HG03342 (cell line): ENCODE data around the gene VCAN.
A peak's percentile ranks its signal among the peaks of the same experiment; 100 is the strongest.

ENCODE experiments used
- ATAC-seq: cut with Tn5 transposase; IDR thresholded peaks from one replicate; pipeline ENCODE4 v1.9.1; 2021; ENCODE audit warnings: mild to moderate bottlenecking, moderate library complexity; ENCODE audit not compliant: unreplicated experiment

VCAN gene

DNA sequence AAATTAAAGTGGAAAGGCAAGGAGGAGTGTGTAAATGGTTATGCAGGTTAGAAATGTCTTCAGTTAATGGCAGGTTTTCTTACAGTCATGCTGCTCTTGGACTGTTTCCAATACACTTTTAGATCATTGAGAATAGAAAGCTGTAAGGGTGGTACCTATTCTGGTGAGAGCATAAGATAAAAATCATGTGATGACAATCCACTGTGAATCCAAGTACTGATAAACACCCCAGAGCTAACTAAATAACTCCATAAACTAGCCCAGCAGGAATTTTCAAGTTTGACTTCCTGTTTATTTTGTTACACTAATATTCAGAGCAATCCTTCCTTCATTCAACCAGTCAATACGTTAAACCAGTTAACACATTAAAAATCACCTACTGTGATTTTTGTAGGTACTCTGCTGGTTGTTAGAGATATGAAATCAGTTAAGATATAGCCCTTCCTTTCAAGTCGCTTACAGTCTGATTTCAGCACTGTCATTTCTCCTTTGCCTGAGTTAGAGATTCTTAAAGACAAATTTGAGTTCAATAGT lies 22.6 kb downstream of the VCAN start:
- ATAC-seq, result no peak

DNA sequence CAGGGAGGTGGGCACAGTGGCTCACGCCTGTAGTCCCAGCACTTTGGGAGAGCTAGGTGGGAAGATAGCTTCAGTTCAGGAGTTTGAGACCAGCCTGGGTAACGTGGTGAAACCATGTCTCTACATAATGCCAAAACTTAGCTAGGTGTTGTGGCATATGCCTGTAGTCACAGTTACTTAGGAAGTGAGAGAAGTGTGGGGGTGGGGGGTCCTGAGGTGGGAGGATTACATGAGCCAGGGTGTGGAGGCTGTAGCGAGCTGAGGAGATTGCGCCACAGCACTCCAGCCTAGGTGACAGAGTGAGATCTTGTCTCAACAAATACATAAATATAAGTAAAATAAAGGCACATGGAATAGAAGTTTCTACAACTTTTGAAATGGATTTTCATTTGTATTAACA lies 23.1 kb downstream of the VCAN start:
- no peak for ATAC-seq

- ATAC-seq, result no peak
Observed at GRCh38 chr5:83496626-83497025, 25.1 kb downstream of the VCAN start.

DNA sequence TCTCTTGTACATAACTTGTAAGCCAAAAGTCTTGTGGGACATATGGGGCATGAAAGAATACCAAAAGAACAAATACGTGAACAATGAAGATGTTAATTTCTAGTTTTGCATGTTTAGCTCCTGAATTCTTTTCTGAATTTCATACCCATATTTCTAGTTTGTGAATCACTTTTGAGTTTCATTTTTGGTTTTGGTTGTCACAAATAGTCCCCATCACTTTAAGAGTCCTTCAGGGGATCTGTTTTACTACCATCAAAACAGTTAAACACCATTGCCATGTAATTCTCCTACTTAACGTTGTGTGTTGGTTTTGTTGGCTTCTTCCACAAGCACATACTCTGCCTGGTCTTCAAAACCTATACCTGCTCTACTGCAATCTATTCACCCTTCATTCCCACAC lies 27.0 kb downstream of the VCAN start:
- ATAC-seq, result peak; percentile 76

DNA sequence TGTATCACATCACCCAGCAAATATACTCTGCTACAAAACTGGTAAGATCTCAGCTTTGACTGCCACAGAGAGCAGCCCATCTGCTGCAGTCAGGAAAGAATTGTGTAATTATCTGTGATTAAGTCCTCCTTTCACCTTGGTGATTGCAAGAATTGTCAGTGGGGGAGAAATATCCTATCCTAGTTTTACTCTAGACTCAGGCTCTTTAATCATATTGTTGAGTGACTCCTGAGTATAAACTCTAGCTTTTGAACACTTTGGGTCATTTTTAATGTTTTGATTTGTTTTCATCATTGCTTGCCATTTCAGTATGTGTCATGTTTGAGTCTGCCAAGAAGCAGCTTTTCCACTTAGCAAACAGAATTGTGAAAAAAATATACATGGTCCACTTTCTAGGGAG lies 32.1 kb downstream of the VCAN start:
- ATAC-seq, result no peak

- ATAC-seq, result no peak
Observed at GRCh38 chr5:83507431-83507830, 35.9 kb downstream of the VCAN start.

DNA sequence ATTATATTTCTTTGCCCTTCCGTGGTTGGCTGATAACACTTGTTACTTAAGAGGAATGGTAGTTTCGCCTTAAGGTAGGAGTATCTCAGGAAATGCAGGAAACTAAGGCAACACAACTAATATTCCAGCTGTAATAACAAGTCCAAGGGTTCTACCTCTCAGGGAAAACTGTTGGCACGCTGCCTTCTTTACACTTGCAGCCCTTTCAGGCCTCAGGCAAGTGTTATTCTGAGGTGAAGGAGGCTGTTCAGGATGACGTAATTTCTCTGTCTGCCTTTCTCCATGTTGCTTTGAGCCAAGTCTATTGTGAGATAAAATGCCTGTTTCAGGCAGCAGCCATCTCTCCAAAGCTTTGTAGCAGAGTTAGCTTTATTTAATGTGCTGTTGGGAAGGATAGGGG lies 38.0 kb downstream of the VCAN start:
- ATAC-seq, result no peak

- ATAC-seq, result peak; percentile 91
Observed at GRCh38 chr5:83510260-83510659, 38.7 kb downstream of the VCAN start.

DNA sequence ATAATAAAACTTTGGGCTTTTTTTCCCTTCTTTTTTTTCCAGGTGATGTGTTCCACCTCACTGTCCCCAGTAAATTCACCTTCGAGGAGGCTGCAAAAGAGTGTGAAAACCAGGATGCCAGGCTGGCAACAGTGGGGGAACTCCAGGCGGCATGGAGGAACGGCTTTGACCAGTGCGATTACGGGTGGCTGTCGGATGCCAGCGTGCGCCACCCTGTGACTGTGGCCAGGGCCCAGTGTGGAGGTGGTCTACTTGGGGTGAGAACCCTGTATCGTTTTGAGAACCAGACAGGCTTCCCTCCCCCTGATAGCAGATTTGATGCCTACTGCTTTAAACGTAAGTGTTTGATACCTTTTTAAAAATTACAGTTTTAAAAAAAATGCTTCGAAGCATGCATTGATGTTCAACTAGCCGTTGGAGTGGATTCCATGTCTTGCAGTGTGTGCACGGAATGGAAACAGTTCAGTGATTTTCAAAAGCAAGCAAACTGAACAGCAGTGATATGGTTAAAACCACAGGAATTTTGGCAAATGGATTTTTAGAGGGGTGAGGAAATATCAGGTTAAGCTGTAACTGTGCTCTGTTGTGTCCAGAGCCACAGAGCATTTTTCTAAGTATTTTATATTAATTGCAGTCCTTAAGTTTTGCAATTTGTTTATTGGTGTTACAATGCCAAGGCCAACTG lies 40.7 kb downstream of the VCAN start:
- no peak for ATAC-seq

- no peak for ATAC-seq
Observed at GRCh38 chr5:83513081-83513480, 41.5 kb downstream of the VCAN start.

GRCh38 chr5:83513491-83513890 lies 41.9 kb downstream of the VCAN start:
- no peak for ATAC-seq

DNA sequence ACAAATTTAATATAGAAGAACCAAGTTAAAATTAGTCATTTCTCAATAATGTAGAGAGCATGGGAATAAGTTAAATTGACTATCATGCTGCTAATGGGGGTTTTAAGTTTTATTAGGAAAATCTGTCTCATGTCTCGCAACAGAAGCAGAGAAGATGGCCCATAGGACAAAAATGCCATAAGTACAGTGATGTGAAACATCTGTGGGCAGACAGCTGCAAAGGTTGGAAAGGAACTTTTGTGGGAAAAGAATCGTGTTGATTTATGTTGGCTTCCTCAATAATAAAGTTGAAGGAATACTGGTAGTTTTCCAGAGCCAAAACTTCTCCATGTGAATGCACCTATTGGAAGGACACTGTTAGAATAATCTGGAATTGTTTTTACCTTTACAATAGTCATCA lies 44.8 kb downstream of the VCAN start:
- no peak for ATAC-seq

DNA sequence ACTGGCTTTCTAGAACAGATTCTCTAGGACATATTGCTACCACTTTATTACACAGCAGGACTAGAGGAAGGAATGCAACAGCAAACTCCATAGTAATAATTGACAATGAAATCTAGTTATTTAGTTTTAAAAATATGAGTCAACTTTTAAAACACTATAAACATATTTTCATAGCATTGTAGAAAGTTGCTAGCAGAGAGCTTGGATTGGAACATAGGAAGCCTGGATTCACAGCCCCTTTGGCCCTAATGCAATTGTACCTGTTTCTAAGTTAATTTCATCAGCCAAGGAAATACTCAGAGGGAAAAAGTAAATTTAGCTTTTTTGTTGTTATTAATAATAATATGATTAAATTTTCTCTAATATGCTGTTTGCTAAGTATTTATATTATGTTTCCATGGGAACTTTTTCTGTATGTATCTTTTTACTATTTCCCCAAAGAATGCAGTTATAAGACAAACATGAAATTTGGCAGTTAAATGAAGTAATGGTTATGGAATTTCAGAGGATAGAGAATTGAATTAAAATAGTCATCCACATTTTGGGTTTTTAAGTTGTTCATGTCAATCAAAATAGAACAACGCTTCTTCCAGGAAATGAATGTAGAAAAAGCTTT lies 45.6 kb downstream of the VCAN start:
- no peak for ATAC-seq

GRCh38 chr5:83517688-83518085 lies 46.1 kb downstream of the VCAN start:
- no peak for ATAC-seq

DNA sequence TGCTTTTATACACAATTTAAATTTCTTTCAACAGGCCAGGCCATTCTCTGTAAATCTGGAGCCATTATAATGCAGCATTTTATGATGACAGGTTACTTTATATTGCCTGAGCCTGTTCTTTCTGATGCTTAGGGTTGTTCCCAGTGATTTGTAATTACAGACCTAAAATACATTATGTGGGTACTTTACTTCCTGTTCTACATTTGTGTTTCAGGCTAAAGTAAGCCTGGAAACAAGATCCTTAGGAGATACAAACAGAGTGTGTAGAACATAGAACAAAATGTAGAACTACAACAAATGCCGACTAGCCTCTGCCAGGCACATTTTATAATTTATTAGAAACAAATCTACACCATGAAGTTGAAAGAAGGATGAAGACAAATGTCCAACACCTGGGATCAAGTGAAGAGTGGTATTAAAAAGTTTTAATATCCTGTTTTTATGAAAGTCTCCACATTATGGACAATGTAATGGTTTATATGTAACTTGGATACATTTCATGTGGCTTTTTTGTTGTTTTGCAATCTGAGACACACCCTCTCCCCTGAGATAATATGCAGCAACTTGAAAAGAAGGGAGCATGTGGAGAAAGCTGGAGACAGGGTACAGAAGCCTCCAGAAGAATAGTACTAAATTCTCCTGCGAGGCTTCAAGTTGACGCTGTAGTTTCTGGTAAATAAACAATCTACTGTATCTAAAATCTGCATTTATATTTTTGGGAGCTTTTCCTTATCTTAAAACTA lies 46.9 kb downstream of the VCAN start:
- ATAC-seq, result no peak

DNA sequence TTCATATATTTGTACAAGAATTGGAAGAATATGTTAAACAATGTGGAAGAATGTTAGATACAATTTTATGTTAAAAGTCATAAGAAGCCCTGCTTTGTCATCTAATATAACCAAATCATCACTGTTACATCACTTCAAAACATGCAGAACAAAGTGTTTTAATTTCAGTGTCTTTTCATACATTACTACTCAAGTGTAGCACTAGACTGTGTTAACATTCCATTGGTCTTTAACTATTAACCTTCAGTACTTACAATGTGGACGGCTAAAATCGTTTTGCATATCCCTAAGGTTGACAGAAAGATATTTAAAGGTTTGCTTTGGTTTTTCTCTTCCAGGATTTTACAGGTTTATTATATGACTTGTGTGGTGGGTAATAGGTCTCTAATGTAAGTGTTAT lies 50.9 kb downstream of the VCAN start:
- no peak for ATAC-seq

GRCh38 chr5:83523929-83524328 lies 52.4 kb downstream of the VCAN start:
- no peak for ATAC-seq

- ATAC-seq, result no peak
Observed at GRCh38 chr5:83524345-83524744, 52.8 kb downstream of the VCAN start.

DNA sequence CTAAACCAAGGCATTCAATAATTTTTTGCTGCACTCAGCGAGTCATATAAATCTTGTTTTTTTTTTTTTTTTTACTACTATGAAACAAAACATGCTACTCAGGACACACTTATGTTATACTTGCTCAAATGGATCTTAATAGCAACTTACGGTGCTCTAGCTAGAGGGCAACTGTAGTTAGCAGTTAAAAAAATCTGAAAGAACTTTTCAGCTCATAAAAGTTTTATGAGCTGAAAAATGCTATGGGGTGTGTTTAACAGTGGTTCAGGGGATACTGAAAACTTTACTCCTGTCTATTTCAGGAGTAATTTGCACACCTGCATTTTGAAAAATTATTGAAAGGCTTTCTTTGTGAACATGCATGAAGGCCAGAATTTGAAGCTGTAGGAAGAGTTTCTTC lies 53.4 kb downstream of the VCAN start:
- no peak for ATAC-seq

- no peak for ATAC-seq
Observed at GRCh38 chr5:83526289-83526688, 54.7 kb downstream of the VCAN start.

DNA sequence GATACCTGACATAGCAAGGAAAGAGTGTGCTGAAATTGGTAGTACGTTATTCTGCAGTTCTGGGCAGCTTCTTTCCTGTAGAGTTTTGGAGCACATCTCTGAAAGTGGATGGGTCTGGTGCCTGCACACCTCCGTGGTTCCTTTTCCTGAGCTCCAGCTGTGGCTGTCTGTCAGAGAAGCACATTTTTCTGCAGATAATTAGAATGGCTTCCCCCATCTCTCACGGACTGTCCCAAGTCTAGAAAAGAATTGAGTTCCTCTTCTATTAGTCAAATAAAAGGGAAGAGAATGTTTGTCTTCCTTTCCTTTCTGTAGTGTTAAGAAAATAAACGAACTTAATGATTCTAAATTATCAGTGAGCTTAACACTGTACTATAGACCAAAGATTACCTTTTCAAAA lies 55.7 kb downstream of the VCAN start:
- ATAC-seq, result no peak
